CD4-positive, alpha-beta T cell treated with Interferon gamma for 1 hour (primary cell): ENCODE measurements around the gene KCNJ9.

Source experiments
- DNase-seq: peaks from one replicate; pipeline ENCODE4 v3.0.0-alpha.2; 2020

KCNJ9 gene

GRCh38 chr1:160089883-160090282 lies 8.5 kb downstream of the KCNJ9 start:
- DNase-seq, result no peak

GRCh38 chr1:160090760-160091159 lies 9.4 kb downstream of the KCNJ9 start:
- DNase-seq, result no peak

GRCh38 chr1:160091666-160092223 lies 10.4 kb downstream of the KCNJ9 start:
- no peak for DNase-seq

GRCh38 chr1:160092366-160093068 lies 11.2 kb downstream of the KCNJ9 start:
- no peak for DNase-seq

- no peak for DNase-seq
Observed at GRCh38 chr1:160093069-160093395, 11.7 kb downstream of the KCNJ9 start.

GRCh38 chr1:160093624-160094290 lies 12.4 kb downstream of the KCNJ9 start:
- DNase-seq, result no peak

GRCh38 chr1:160094291-160094625 lies 12.9 kb downstream of the KCNJ9 start:
- DNase-seq, result no peak

- no peak for DNase-seq
Observed at GRCh38 chr1:160094806-160095205, 13.5 kb downstream of the KCNJ9 start.

- DNase-seq, result no peak
Observed at GRCh38 chr1:160095382-160096105, 14.2 kb downstream of the KCNJ9 start.

- peak; percentile 31 for DNase-seq
Observed at GRCh38 chr1:160096274-160097116, 15.2 kb downstream of the KCNJ9 start.

GRCh38 chr1:160097151-160097910 lies 16.0 kb downstream of the KCNJ9 start:
- DNase-seq, result no peak

- peak; percentile 89 for DNase-seq
Observed at GRCh38 chr1:160097911-160098851, 16.8 kb downstream of the KCNJ9 start, which contains the start of gene IGSF8. TSS of gene IGSF8 (minus strand) at chr1:160098619. CDS start at chr1:160098472, 147 bp downstream.

GRCh38 chr1:160098852-160099561 lies 17.7 kb downstream of the KCNJ9 start:
- DNase-seq, result peak; percentile 97

GRCh38 chr1:160099716-160100375 lies 18.5 kb downstream of the KCNJ9 start:
- DNase-seq, result no peak

GRCh38 chr1:160101037-160101716 lies 19.8 kb downstream of the KCNJ9 start:
- peak; percentile 83 for DNase-seq

GRCh38 chr1:160101717-160102522 lies 20.6 kb downstream of the KCNJ9 start:
- no peak for DNase-seq

GRCh38 chr1:160103658-160104408 lies 22.5 kb downstream of the KCNJ9 start:
- no peak for DNase-seq
